HepG2 (cell line): ENCODE results near the gene NSMF. TPM values are rescaled to one million over a fixed set of nuclear protein-coding genes. Genes with fewer than 3 reads are reported as not detected.

Experiments used
- ADNP ChIP-seq: sonication (generic); formaldehyde crosslinking; IDR thresholded peaks from 2 replicates; pipeline ENCODE4 v1.4.0; 2020; ENCODE audit warnings: missing genetic modification reagents
- BRD4 ChIP-seq: sonication (generic); formaldehyde crosslinking; IDR thresholded peaks from 2 replicates; pipeline ENCODE4 v1.4.0; 2020; ENCODE audit warnings: missing genetic modification reagents
- GATA4 ChIP-seq: sonication (generic); IDR thresholded peaks from 2 replicates; pipeline ENCODE4 v1.6.1; 2016; ENCODE audit warnings: antibody characterized with exemption, low read depth, borderline replicate concordance
- KDM2A ChIP-seq: sonication (generic); formaldehyde crosslinking; IDR thresholded peaks from 2 replicates; pipeline ENCODE4 v1.4.0; 2020; ENCODE audit warnings: low read depth, missing genetic modification reagents, borderline replicate concordance
- PRMT3 ChIP-seq: sonication (generic); formaldehyde crosslinking; IDR thresholded peaks from 2 replicates; pipeline ENCODE4 v1.8.1; 2022; ENCODE audit warnings: low read depth, mild to moderate bottlenecking, moderate library complexity, missing genetic modification reagents, borderline replicate concordance
- RXRA ChIP-seq: sonication (generic); formaldehyde crosslinking; IDR thresholded peaks from 2 replicates; pipeline ENCODE4 v1.5.1; 2020; ENCODE audit warnings: missing genetic modification reagents
- SP2 ChIP-seq: sonication (generic); formaldehyde crosslinking; IDR thresholded peaks from 2 replicates; pipeline ENCODE4 v1.5.1; 2020; ENCODE audit warnings: mild to moderate bottlenecking, missing genetic modification reagents
- ZBED4 ChIP-seq: sonication (generic); formaldehyde crosslinking; IDR thresholded peaks from 2 replicates; pipeline ENCODE4 v1.4.0; 2020; ENCODE audit warnings: missing genetic modification reagents, borderline replicate concordance
- ZFP91 ChIP-seq: sonication (generic); formaldehyde crosslinking; IDR thresholded peaks from 2 replicates; pipeline ENCODE4 v1.9.0; 2022; ENCODE audit warnings: missing genetic modification reagents, mild to moderate bottlenecking, borderline replicate concordance
- ZHX2 ChIP-seq, 2 experiments: sonication (generic) in 1 of 2; formaldehyde crosslinking in 1 of 2; IDR thresholded peaks; 2 replicates each; pipeline versions ENCODE4 v1.6.1 to v1.9.0; 2014 to 2022; ENCODE audit warnings: antibody characterized with exemption in 1 of 2, borderline replicate concordance in 1 of 2, inconsistent platforms in 1 of 2, low read depth in 1 of 2, missing genetic modification reagents in 1 of 2
- ZNF777 ChIP-seq: sonication (generic); formaldehyde crosslinking; IDR thresholded peaks from 2 replicates; pipeline ENCODE4 v1.4.0; 2020; ENCODE audit warnings: missing genetic modification reagents
- polyA plus RNA-seq, 8 experiments: library from polyadenylated mRNA; depleted of rRNA in 3 of 8; stranded (reverse) in 7 of 8; unstranded in 1 of 8; fragments of >200 nt; fragmentation: Illumina TruSeq in 4 of 8; extraction: Trizol in 4 of 8; gene quantifications; 2 replicates each; pipeline versions ENCODE4 v1.2.1 to v1.2.3, GENCODE V29; 2011 to 2016; ENCODE audit warnings: low read depth in 4 of 8, missing spikeins in 1 of 8, mixed read lengths in 1 of 8; ENCODE audit not compliant: insufficient read depth in 1 of 8
- total RNA-seq, 5 experiments: library from RNA; depleted of rRNA; stranded (reverse); fragments of >200 nt; fragmentation: Illumina TruSeq; extraction: Trizol; gene quantifications; 2 replicates each; pipeline ENCODE4 v1.2.3, GENCODE V29; 2016; ENCODE audit warnings: low read depth in 1 of 5
- TF ChIP-seq, protein P1 (sequence below): sonication (generic); formaldehyde crosslinking; IDR thresholded peaks from 2 replicates; pipeline ENCODE4 v1.4.0; 2020; ENCODE audit warnings: mild to moderate bottlenecking, low read depth, missing genetic modification reagents

The NSMF gene
- total and polyA plus RNA-seq, 2 of the 13 experiments (the other 11 are each of a cell fraction or from before 2014, with no cell fraction given) = 44.3 to 183 TPM

GRCh38 chr9:137406876-137407589, 52.1 kb downstream of the NSMF start (continued):
- TF ChIP-seq, protein P1, sequence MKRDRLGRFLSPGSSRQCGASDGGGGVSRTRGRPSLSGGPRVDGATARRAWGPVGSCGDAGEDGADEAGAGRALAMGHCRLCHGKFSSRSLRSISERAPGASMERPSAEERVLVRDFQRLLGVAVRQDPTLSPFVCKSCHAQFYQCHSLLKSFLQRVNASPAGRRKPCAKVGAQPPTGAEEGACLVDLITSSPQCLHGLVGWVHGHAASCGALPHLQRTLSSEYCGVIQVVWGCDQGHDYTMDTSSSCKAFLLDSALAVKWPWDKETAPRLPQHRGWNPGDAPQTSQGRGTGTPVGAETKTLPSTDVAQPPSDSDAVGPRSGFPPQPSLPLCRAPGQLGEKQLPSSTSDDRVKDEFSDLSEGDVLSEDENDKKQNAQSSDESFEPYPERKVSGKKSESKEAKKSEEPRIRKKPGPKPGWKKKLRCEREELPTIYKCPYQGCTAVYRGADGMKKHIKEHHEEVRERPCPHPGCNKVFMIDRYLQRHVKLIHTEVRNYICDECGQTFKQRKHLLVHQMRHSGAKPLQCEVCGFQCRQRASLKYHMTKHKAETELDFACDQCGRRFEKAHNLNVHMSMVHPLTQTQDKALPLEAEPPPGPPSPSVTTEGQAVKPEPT (CRISPR knock-in tag) = no peak
- TF ChIP-seq KDM2A (CRISPR knock-in tag) (peak; percentile 53; the same call in 1 of the 2 replicates), SP2 (no peak), RXRA (CRISPR knock-in tag) (peak; percentile 39; the same call in 1 of the 2 replicates), GATA4 (no peak), ADNP (CRISPR knock-in tag) (no peak), ZNF777 (CRISPR knock-in tag) (peak; percentile 98), ZBED4 (CRISPR knock-in tag) (peak; percentile 20; the same call in 1 of the 2 replicates), PRMT3 (CRISPR knock-in tag) (no peak), BRD4 (peak; percentile 22; the same call in 1 of the 2 replicates), ZFP91 (CRISPR knock-in tag) (peak; percentile 68; the same call in 1 of the 2 replicates), ZHX2 (IDR thresholded peaks at IDR 0.05; ENCODE audit: low read depth) (no peak), ZHX2 (CRISPR knock-in tag; IDR thresholded peaks at IDR 0.05; ENCODE audit: borderline replicate concordance) (no peak)
